GM21515 (cell line): ENCODE results near the gene RGMA.

ENCODE experiments used
- ATAC-seq: cut with Tn5 transposase; IDR thresholded peaks from one replicate; pipeline ENCODE4 v1.9.1; 2021; ENCODE audit not compliant: unreplicated experiment

RGMA gene

DNA sequence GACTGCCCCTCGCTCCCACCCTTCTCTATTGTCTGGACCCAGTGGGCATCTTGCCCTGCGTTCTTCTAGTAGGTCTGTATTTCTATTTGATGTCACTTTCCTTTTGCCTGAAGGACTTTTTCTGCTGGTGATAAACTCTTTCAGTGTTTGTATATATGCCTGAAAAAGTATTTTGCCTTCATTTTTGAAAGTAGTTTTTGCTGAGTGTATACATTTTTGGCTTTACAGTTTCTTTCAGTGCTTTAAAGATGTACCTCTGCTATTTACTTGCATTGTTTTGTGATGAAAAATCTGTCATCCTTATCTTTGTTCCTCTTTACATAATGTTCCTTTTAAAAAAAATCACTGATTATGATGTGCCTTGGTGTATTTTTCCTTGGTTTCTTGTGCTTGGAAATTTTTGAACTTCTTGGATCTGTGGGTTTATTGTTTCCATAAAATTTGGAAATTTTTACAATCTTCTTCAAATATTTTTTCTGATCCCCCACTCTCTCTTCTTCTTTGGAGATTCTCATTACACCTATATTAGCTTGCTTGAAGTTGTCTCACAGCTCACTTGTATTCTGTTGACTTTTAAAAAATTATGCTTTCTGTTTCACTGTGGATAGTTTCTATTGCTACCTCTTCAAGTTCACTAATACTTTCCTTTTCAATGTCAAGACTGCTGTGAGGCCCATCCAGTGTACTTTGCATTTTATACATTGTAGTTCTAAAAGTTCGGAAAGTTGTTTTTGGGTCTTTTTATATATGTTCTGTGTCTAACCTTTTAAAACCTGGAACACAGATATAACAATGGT lies 67.8 kb downstream of the RGMA start:
- ATAC-seq, result peak; percentile 81

DNA sequence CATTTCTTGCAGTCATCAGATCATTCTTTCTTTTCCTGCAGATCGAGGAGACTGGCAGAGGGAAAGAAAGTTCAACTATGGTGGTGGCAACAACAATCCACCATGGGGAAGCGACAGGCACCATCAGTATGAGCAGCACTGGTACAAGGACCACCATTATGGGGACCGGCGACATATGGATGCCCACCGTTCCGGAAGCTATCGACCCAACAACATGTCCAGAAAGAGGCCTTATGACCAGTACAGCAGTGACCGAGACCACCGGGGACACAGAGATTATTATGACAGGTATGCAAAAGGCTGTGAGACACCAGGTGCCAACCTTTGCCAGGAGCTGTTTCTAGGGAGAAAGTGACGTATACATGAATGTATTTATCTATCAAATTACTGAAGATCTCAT lies 69.0 kb downstream of the RGMA start:
- no peak for ATAC-seq

DNA sequence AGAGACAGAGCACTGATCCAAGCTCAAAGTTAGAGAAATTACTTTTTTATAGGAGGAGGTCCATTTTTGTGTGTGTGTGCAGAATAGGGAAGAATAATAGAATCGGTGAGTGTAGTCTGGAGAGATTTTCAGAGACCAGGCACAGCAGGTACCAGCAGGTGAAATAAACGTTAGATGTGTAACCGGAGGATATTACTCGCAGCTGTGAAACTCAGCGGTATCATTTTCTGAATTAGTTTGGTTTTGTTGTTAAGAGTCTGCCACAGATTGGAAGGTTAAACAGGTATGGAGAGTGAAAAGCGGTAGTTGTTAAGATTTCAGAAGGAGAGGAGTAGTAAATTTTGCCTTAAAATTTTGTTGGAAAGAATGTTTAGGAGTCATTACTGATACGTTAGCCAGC lies 69.9 kb downstream of the RGMA start:
- no peak for ATAC-seq

DNA sequence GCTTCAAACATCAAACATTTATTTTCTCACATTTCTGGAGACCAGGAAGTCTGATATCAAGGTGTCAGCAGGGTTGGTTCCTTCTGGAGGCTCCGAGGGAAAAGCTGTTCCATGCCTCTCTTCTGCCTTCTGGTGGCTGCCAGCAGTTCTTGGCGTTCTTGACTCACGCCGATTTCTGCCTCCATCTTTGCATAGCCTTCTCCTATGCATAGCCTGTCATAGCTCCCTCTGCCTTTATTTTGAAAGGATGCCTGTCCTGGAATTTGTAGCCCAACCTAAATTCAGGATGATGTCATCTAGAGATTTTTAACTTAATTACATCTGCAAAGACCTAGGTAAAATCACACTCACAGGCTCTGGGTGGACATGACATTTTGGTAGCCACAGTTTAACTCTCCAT lies 70.4 kb downstream of the RGMA start:
- no peak for ATAC-seq

DNA sequence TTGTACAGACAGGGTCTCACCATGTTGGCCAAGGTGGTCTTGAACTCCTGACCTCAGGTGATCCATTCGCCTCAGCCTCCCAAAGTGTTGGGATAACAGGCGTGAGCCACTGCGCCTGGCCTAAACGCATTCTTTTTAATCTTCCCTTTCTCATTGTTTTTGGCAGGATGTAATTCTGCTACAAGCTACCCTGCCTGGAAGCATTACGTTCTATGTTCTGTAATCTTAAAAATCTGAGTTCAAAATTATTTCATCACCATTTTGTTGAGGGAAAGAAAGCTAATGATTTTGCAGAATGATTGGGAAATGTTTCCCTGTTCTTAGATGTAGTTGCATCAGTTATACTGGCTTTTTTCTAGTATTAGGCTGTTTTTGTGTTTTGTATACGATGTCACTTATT lies 71.5 kb downstream of the RGMA start:
- ATAC-seq, result no peak

DNA sequence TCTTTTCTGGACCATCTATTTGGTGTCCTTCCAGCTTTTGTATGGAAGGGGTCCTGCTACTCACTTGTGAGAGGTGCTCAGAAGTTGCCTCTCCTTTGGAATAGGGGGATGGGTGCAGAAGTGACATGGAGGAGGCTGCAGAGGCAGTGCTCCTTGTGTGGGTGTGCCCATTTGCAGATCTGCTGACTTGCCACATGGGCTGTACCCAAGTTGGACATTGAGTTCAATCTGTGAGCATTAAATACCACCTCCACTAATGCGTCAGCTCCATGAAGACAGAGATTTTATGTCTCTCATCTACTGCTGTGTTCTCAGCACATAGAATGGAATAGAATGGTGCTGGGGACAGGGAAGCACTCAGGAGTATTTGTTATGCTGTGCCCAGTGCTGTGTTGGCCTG lies 76.2 kb downstream of the RGMA start:
- ATAC-seq, result no peak

DNA sequence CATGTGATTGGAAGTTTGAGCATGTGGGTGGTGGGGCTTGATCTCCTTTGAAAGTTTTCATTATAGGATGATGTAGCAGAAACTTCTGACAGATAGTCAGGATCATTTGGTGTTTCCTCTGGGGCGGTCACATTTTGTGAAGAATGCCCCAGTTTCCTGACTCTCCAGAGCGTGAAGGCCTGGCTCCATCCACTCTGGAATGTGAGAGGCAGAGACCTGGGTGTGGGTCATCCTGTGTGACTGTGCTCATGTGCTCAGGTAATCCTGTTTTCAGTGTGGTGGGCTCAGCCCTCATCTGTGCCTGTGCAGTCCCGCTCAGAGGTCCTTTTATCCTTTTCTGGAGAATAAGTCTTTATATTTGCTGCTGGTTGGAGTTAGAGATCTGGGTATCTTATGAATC lies 81.0 kb downstream of the RGMA start:
- no peak for ATAC-seq

DNA sequence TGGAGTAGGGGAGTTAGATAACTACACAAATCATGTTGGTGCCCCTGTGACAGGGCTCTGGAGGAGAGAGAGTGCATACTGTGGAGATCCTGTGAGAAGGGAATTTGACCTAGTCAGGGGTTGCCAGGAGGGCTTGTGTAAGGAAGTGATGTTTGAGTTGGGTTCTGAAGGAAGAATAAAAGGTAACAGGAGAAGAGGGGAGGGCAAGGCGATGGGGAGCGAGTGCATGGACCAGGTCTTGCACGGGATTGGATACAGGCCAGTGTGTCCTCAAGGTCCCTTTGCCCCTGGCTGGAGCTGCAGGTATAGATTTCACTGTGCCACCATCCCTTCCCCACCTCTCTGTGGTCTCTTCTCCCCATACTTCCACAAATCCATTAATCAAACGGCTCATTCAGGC lies 83.9 kb downstream of the RGMA start:
- no peak for ATAC-seq

DNA sequence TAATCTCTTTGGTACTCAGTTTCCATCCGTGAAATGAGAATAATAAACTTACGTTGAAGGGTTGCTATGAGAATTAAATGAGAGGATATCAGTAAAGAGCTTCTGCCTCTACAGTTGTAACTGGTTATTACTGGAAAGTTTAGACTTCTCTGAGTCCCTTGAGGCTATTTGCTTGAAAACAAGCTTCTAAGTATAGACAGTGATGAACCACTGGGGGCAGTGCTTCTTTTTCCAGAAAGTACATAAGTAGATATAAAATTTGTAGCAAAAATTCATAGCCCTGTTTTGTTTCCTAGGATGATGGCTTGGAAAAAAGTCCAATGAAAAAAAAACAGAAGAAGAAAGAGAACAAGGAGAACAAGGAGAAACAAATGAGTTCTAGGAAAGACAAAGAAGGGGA lies 87.1 kb downstream of the RGMA start:
- no peak for ATAC-seq

DNA sequence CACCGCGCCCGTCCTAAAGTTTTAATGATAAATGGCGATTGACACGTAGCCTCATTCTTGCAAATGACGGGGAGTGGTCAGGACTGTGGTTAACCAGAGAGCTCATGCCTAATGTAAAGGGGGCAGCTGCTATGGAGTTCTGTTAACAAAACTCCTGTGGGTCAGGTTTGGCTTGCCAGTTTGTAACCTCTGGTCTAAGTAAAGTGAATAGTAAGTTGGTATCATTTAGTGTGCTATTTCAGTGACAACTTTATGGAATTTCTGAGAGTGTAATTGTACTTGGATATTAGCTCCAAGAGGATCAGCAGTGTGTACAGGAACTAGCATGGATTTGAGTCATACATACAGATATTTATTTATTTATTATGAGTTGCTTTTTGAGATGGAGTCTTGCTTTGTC lies 87.9 kb downstream of the RGMA start:
- ATAC-seq, result no peak

DNA sequence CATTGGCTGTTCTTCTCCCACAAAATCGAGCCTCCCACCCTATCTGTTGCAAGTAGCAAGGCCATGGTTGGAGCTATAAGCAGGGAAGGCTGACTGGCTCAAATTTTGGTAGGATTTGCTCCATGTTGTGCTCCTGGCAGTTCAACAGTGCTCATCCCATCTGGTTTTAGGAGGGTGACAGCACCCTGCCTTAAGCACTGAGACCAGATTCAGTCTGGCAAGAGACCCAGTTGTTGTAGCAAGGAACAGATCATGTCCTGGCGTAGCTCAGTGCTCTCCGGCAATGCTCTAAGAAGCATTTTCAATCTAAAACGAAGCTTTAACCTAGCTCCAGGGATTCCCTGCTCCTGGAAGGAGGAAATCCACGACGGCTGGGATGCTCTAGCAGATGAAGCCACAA lies 91.2 kb downstream of the RGMA start:
- ATAC-seq, result no peak

DNA sequence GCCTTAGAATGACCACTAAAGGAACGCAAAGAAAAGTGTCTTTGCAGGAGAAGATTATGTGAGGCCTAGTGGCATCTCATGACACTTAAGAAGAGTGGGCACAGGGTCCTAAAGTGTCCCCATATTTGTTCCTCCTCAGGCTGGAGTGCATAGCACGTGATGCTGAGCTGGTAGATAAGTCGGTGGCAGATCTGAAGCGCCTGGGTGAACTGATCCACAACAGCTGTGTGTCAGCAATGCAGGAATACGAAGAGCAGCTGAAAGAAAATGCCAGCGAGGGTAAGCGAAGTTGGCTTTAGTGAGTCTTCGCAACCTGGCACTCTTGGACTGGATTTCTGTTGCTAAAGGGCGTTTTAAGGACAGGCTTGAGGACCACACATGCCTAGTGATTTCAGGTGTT lies 96.3 kb downstream of the RGMA start:
- ATAC-seq, result no peak

DNA sequence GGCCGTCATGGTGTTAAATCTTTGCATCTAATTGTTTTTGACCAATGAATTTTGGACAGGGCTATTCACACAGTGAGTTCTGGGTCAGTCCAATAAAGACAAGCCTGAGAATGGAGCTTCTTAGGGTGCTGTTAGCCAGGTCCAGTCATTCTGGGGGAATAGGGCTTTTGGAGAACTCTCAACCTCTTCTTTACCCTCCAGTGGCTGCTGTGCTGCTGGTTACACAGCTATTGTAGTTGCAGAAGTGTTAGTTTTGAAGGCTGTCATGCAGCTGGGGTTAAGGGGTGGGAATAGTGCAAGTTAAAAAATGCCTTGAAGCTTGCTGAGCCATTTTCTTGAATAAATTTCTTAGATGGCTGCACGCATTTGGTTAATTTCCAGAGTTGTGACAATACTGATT lies 99.0 kb downstream of the RGMA start:
- no peak for ATAC-seq

DNA sequence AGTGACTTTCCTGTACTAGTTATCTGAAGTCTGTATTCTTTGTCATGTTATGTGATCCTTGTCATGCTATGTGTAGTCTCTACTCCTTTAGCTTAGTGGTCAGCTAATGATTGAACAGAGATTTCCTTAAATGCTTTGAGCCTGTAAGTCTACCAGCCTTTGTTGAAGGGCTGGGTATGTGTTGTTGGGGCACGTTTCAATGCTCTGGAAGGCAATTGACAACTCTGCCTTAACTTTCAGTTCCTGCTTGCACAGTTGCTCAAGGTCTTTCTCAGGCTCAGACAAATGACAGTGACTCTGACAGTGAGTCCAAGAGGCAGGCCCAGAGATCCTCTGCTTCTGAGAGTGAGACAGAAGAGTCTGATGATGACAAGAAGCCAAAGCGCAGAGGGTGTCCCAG lies 99.5 kb downstream of the RGMA start:
- peak; percentile 52 for ATAC-seq
